Endothelial cell of umbilical vein (primary cell): Measurements from ENCODE around the gene NKAIN4. TPM values are rescaled to one million over a fixed set of nuclear protein-coding genes. Genes with fewer than 3 reads are reported as not detected.
A peak's percentile ranks its signal among the peaks of the same experiment; 100 is the strongest.

Experiments used
- BruUV-seq: library from RNA; stranded (reverse); fragments of 400-500 nt; replicated peaks from 2 replicates; lab custom pipeline; 2021; lab: Mats Ljungman, UMichigan
- CTCF ChIA-PET: fragments of 300-600, 350-600 bp; sonication (Branson Sonifier 250); formaldehyde crosslinking; loops from one replicate; lab custom pipeline; 2021; ENCODE audit warnings: antibody characterized with exemption, inconsistent platforms; lab: Charles Lee
- POLR2A ChIA-PET: fragments of 300-600, 350-600 bp; sonication (Branson Sonifier 250); formaldehyde crosslinking; loops from one replicate; lab custom pipeline; 2021; ENCODE audit warnings: antibody characterized with exemption, inconsistent platforms; lab: Charles Lee
- DNase-seq: peaks from one replicate; pipeline ENCODE4 v3.0.0-alpha.2; 2011; ENCODE audit warnings: low read depth, low spot score
- FAIRE-seq: peaks from 2 replicates; lab custom pipeline; 2011; peaks lifted over from hg19 to GRCh38; lab: Jason Lieb, UNC
- H2AFZ ChIP-seq: 2 replicates; pipeline ENCODE4 v1.6.0; 2012; ENCODE audit warnings: low read depth, low read length, control low read depth, inconsistent platforms
- H3K27ac ChIP-seq: 2 replicates; pipeline ENCODE4 v1.5.1; 2011; ENCODE audit warnings: low read depth, mild to moderate bottlenecking, control low read depth, low read length, moderate library complexity; ENCODE audit not compliant: insufficient read depth
- H3K27me3 ChIP-seq, 2 experiments: 2 replicates each; pipeline versions ENCODE4 v1.6.0 to v1.6.1; 2011; ENCODE audit warnings: low read length in 2 of 2, mixed read lengths in 1 of 2; ENCODE audit not compliant: control insufficient read depth in 2 of 2, insufficient read depth in 2 of 2
- H3K36me3 ChIP-seq, 2 experiments: 2 replicates in 1 of 2; 3 replicates in 1 of 2; pipeline ENCODE4 v1.5.1; 2011; ENCODE audit warnings: low read length in 2 of 2, mild to moderate bottlenecking in 1 of 2, moderate library complexity in 1 of 2; ENCODE audit not compliant: control insufficient read depth in 2 of 2, insufficient read depth in 2 of 2; ENCODE audit errors: extremely low read depth in 1 of 2
- H3K4me1 ChIP-seq: 3 replicates; pipeline ENCODE4 v1.5.1; 2011; ENCODE audit warnings: mild to moderate bottlenecking, low read length; ENCODE audit not compliant: control insufficient read depth, insufficient read depth; ENCODE audit errors: extremely low read depth
- H3K4me2 ChIP-seq: 2 replicates; pipeline ENCODE4 v1.6.1; 2011; ENCODE audit warnings: low read length, control low read depth, mixed read lengths; ENCODE audit not compliant: insufficient read depth
- H3K4me3 ChIP-seq, 3 experiments: fragments of 200-600 bp in 1 of 3; sonication (generic), shearing (Covaris generic) in 1 of 3; replicated peaks in 1 of 3; 2 replicates each; pipeline ENCODE4 v1.5.1; 2011 to 2016; ENCODE audit warnings: control low read depth in 3 of 3, low read length in 3 of 3, mild to moderate bottlenecking in 2 of 3, inconsistent platforms in 1 of 3, low read depth in 1 of 3, moderate library complexity in 1 of 3; ENCODE audit not compliant: insufficient read depth in 1 of 3
- H3K79me2 ChIP-seq: 2 replicates; pipeline ENCODE4 v1.6.0; 2012; ENCODE audit warnings: low read length, inconsistent platforms; ENCODE audit not compliant: control insufficient read depth, insufficient read depth
- H3K9ac ChIP-seq: replicated peaks from 2 replicates; pipeline ENCODE3; 2011; ENCODE audit warnings: low read length, control low read depth; ENCODE audit not compliant: insufficient read depth; ENCODE audit errors: extremely low read depth
- H3K9me1 ChIP-seq: replicated peaks from 3 replicates; pipeline ENCODE4 v1.6.0; 2011; ENCODE audit warnings: mild to moderate bottlenecking, low read length; ENCODE audit not compliant: control insufficient read depth, insufficient read depth; ENCODE audit errors: extremely low read depth
- H3K9me3 ChIP-seq: replicated peaks from 2 replicates; pipeline ENCODE4 v1.5.1; 2012; ENCODE audit warnings: low read length, inconsistent platforms; ENCODE audit not compliant: control insufficient read depth, insufficient read depth
- H4K20me1 ChIP-seq: replicated peaks from 2 replicates; pipeline ENCODE3; 2011; ENCODE audit warnings: mild to moderate bottlenecking, low read length; ENCODE audit not compliant: control insufficient read depth, insufficient read depth; ENCODE audit errors: extremely low read depth
- EZH2 ChIP-seq: IDR thresholded peaks from 2 replicates; pipeline ENCODE4 v1.6.1; 2012; ENCODE audit warnings: borderline replicate concordance, low read depth, mild to moderate bottlenecking, moderate library complexity, low read length, inconsistent platforms; ENCODE audit not compliant: severe bottlenecking
- GATA2 ChIP-seq: IDR thresholded peaks from 2 replicates; pipeline ENCODE4 v1.7.0; 2011; ENCODE audit warnings: low read depth, mild to moderate bottlenecking, moderate library complexity, mixed read lengths, low read length; ENCODE audit not compliant: insufficient read length, insufficient read depth
- JUN ChIP-seq: IDR thresholded peaks from 2 replicates; pipeline ENCODE4 v1.6.1; 2011; ENCODE audit warnings: borderline replicate concordance, low read depth; ENCODE audit not compliant: insufficient read length, insufficient read depth
- MYC ChIP-seq: IDR thresholded peaks from one replicate; pipeline ENCODE4 v1.6.1; 2011; ENCODE audit warnings: mild to moderate bottlenecking, low read depth, low read length
- POLR2A ChIP-seq: IDR thresholded peaks from 2 replicates; pipeline ENCODE4 v1.6.1; 2012; ENCODE audit warnings: low read depth, mild to moderate bottlenecking, control low read depth, low read length
- POLR2AphosphoS5 ChIP-seq: IDR thresholded peaks from 2 replicates; pipeline ENCODE4 v1.6.1; 2012; ENCODE audit warnings: low read depth, mild to moderate bottlenecking, control low read depth, low read length, moderate library complexity; ENCODE audit not compliant: insufficient read depth
- dilution Hi-C: fragments of 300-500 bp; cut with MboI; formaldehyde crosslinking; loops from one replicate; pipeline ENCODE4 v1.15.0; 2019; ENCODE audit warnings: low sequenced_read_pairs; ENCODE audit not compliant: extremely low pct_ligation_motif_present
- intact Hi-C: fragments of 100-400 bp; cut with micrococcal nuclease; formaldehyde crosslinking; loops from one replicate; pipeline ENCODE4 v1.10.0; 2022
- polyA plus RNA-seq, 4 experiments: library from polyadenylated mRNA; depleted of rRNA in 3 of 4; stranded (reverse) in 3 of 4; unstranded in 1 of 4; fragments of >200 nt; gene quantifications; 2 replicates each; pipeline versions ENCODE4 v1.2.1 to v1.2.3, GENCODE V29; 2011 to 2012; ENCODE audit warnings: missing spikeins in 1 of 4
- total RNA-seq: library from RNA; stranded (reverse); gene quantifications from 2 replicates; pipeline ENCODE4 v1.2.3, GENCODE V29; 2021
- TF ChIP-seq, protein P1 (sequence below), 2 donors: IDR thresholded peaks; 1 replicate in 1 of 2; 2 replicates in 1 of 2; pipeline ENCODE4 v1.5.1; 2011; ENCODE audit warnings: low read length in 2 of 2, mild to moderate bottlenecking in 2 of 2, moderate library complexity in 2 of 2, control low read depth in 1 of 2, inconsistent platforms in 1 of 2, low read depth in 1 of 2; ENCODE audit not compliant: insufficient read depth in 1 of 2; ENCODE audit errors: extremely low read depth in 1 of 2
- TF ChIP-seq, protein P2 (sequence below): IDR thresholded peaks from 2 replicates; pipeline ENCODE4 v1.6.1; 2011; ENCODE audit not compliant: insufficient read depth, insufficient read length

The NKAIN4 gene
- total and polyA plus RNA-seq, 2 donors (not counting 3 experiments of a cell fraction or from before 2014, with no cell fraction given): 0.04 TPM; not detected in 1

DNA sequence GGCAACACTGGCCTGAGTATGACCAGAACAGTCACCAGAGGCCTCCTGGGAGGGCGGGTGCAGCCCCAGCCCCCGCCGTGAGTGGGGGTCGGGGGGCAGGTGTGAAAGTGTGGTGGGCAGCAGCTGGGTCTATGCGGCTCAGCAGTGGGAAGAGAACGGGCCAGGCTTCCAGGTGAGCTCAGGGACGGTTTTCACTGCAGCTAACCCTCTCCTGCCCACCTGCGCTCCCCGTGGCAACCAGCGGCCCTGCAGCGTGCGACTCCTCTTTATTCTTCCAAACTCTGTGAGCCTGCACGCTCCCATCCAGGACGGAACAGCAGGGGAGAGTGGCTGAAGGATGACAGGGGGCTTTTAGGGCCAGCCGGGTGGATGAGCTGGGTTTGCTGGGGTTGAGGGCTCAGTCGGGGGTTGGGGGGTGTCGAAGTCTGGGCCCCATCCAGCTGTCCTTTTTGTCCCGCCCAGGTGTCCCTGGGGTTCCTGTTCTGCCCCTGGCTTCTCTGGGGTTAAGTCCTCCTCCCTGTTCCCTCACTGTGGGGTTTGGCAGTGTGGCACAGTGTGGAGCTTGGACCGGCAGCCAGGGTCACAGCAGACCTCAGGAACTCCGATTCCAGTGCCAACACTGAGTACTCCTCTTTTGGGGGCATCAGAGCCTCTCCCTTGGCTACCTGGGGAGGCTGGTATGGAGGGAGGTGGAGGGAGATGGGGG is 19.4 kb downstream of the NKAIN4 start:
- CTCF ChIA-PET: interaction anchor here (1.2 to 11.0 kb wide), 3 partner anchors 11 to 20 kb away, joined by 3 to 116 read pairs (median 4); no protein-coding TSS in a partner anchor
- no peaks in the 10 kb centered on the region for H3K9me3 ChIP-seq
- no peaks in the 10 kb centered on the region for H3K9me1 ChIP-seq
- H3K27ac ChIP-seq: no peak overlapping the region
- POLR2A ChIA-PET: no interaction called here
- H4K20me1 ChIP-seq: no peaks in the 10 kb centered on the region
- DNase-seq: no peak
- no peak for FAIRE-seq
- H3K27me3 ChIP-seq: peaks cover 0 to 2% of the 10 kb centered on the region in 2 experiments
- no peaks in the 10 kb centered on the region for H3K79me2 ChIP-seq
- no TSS peak for BruUV-seq
- H3K9ac ChIP-seq: no peak overlapping the region
- intact Hi-C loops: loop anchor here (5.0 kb wide), 2 partner anchors 37 to 178 kb away; partner anchors contain the start of gene ARFGAP1
- no peak overlapping the region for H3K4me3 ChIP-seq
- no peak overlapping the region for H2AFZ ChIP-seq
- H3K36me3 ChIP-seq: no peaks in the 10 kb centered on the region
- no peak overlapping the region for H3K4me2 ChIP-seq
- TF ChIP-seq GATA2: no peak
- TF ChIP-seq POLR2A: no peak
- TF ChIP-seq MYC: no peak
- no peak for TF ChIP-seq EZH2
- TF ChIP-seq POLR2AphosphoS5: no peak
- no peak for TF ChIP-seq JUN
- TF ChIP-seq, protein P1, sequence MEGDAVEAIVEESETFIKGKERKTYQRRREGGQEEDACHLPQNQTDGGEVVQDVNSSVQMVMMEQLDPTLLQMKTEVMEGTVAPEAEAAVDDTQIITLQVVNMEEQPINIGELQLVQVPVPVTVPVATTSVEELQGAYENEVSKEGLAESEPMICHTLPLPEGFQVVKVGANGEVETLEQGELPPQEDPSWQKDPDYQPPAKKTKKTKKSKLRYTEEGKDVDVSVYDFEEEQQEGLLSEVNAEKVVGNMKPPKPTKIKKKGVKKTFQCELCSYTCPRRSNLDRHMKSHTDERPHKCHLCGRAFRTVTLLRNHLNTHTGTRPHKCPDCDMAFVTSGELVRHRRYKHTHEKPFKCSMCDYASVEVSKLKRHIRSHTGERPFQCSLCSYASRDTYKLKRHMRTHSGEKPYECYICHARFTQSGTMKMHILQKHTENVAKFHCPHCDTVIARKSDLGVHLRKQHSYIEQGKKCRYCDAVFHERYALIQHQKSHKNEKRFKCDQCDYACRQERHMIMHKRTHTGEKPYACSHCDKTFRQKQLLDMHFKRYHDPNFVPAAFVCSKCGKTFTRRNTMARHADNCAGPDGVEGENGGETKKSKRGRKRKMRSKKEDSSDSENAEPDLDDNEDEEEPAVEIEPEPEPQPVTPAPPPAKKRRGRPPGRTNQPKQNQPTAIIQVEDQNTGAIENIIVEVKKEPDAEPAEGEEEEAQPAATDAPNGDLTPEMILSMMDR (IDR thresholded peaks at IDR 0.05; ENCODE audit: extremely low read depth in 1 of 2, insufficient read depth in 1 of 2, low read depth in 1 of 2, low read length in 2 of 2): peak; percentile 21 to 40
- TF ChIP-seq, protein P2, sequence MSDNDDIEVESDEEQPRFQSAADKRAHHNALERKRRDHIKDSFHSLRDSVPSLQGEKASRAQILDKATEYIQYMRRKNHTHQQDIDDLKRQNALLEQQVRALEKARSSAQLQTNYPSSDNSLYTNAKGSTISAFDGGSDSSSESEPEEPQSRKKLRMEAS: no peak
- dilution Hi-C loops: no loop called here
- no peaks in the 10 kb centered on the region for H3K4me1 ChIP-seq
